GM19351 (cell line): Measurements from ENCODE around the gene NPC1.

Experiments used
- ATAC-seq: cut with Tn5 transposase; IDR thresholded peaks from one replicate; pipeline ENCODE4 v1.9.1; 2021; ENCODE audit warnings: mild to moderate bottlenecking, moderate library complexity; ENCODE audit not compliant: unreplicated experiment

NPC1 gene

DNA sequence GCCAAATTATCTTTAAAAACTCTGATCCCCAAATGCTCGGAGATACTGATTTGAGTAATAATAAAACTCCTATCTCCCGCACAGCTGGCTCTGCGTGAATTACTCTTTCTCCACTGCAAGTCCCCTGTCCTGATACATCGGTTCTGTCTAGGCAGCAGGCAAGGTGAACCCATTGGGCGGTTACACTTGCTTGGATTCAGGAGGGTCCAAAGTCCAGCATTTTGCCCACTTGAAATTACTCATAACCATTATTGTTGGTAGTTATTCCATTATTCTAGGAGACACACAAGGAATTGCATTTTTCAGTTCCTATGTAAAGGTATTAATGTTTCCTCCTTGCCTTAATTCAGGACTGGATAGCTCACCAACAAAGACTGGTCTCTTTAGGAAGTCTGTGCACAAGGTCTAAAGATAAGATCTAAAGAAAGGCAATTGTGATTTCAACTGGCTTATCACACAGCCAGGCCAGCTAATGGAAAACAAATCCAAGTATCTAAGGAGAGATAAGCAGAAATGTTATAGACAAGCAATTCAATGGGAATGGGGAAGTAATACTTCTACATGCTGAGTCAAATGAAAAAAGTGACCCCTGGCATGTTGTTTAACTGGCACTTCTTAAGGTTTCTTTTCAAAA lies 23.2 kb upstream of the NPC1 start:
- no peak for ATAC-seq

GRCh38 chr18:23608211-23608610 lies 21.9 kb upstream of the NPC1 start:
- ATAC-seq: no peak

DNA sequence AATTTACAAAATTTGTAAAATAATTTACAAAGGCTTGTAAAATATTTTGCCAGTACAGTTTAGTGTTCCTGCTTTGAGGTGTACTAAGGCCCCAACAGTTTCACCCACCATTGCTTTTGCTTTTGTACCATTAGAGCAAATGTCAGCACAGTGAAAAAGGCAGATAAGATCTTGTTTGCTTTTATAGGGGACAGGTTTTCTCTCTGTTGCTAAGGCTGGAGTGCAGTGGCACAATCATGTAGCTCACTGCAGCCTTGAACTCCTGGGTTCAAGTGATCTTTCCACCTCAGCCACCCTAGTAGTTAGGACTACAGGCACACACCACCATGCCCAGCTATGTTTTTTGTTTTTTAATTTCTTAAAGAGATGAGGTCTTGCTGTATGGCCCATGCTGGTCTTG lies 19.6 kb upstream of the NPC1 start:
- ATAC-seq: no peak

- no peak for ATAC-seq
Measured at GRCh38 chr18:23599809-23600208, 13.5 kb upstream of the NPC1 start.

DNA sequence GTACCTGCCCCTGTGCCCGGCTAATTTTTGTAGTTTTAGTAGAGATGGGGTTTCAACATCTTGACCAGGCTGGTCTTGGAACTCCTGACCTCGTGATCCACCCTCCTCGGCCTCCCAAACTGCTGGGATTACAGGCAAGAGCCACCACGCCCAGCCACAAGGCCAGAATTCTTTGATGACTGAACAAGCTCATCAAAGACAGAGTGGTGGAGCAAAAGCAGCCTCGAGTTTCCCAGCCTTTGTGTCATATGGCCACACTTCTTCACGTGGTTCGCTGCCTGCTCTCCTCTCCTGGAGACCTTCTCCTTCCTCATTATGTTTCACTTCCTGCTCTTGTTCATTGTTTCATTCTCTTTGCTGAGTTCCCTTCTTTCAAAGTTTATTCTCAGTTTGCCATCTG lies 9.9 kb upstream of the NPC1 start:
- no peak for ATAC-seq

GRCh38 chr18:23595591-23595990 lies 9.3 kb upstream of the NPC1 start:
- no peak for ATAC-seq

- no peak for ATAC-seq
Measured at GRCh38 chr18:23593720-23594119, 7.4 kb upstream of the NPC1 start.

GRCh38 chr18:23592911-23593310 lies 6.6 kb upstream of the NPC1 start:
- no peak for ATAC-seq

DNA sequence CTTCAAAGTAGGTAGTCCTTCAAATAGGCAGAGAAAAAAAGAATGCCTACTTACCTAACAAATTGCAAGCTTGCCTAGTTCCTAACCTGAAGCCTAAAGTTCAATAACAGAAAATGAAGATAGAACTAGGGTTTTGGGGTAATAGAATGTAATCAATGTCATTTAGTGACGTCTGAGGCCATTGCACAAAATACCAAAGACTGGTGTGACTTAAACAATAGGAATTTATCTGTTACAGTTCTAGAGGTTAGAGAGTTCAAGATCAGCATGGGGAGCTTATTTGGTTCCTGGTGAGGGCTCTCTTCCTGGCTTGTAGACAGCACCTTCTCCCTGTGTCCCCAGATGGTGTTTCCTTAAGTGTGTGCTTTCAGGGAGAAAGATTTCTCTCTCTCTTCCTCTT lies 4.7 kb upstream of the NPC1 start:
- no peak for ATAC-seq

DNA sequence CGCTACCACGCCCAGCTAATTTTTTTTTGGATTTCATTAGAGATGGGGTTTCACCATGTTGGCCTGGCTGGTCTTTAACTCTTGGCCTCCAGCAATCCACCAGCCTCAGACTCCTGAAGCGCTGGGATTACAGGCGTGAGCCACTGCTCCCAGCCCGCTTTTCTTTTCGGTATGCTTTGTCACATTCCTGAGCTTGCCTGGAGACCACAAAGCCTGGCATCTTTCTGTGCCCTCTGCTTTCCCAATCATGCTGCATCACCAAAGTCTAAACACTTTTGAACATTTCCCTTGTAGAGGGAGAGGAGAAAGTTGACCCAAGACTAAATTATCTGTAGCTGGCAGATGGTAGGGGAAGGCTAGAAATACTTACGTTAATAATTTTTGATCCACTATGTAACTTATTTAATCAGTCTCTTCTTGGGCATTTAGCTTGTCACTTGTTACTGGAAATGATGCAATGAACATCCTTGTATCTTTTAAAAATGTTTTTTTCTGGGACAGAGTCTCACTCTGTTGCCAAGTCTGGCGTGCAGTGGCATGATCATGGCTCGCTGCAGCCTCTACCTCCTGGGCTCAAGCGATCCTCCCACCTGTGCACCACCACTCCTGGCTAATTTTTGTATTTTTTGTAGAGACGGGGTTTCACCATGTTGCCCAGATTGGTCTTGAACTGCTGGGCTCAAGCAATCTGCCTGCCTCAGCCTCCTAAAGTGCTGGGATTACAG lies 2.7 kb upstream of the NPC1 start:
- ATAC-seq: no peak

DNA sequence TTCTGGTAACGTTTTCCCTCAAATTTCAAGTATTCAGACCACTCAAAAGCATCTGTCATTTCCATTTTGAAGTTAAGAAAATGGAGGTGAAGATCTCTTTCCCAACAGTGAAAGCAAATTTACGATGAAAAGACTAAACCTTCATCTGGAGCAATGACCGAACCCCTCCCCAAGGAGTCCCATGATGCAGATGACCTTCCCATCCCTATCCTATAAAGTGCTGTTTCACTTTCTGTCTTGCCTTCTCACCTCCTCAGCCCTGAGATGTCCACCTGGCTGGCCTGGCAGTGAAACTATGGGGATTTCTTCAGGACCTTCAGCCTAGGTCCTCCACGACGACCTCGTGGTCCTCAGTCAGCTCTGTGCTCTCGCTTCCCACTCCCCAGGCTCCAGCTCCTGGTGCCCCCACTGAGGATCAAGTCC lies 925 bp upstream of the NPC1 start:
- no peak for ATAC-seq

DNA sequence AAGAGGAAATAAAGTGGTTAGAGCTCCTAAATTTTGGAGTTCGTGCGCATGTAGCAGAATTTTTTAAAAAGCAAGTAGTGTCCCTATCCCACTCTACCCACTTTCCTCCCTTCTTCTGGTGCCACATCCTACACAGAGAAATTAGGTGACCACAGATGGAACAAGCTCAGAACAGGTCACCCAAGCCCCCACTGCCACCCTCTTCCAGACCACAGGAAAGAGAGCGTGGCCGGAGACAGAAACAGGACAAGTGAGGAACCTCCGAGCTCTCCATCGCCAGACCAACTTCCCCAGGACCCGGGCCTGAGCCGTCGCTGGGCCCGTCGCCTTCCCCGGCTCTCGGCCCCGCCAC lies 433 bp downstream of the NPC1 start:
- ATAC-seq: peak; percentile 22

DNA sequence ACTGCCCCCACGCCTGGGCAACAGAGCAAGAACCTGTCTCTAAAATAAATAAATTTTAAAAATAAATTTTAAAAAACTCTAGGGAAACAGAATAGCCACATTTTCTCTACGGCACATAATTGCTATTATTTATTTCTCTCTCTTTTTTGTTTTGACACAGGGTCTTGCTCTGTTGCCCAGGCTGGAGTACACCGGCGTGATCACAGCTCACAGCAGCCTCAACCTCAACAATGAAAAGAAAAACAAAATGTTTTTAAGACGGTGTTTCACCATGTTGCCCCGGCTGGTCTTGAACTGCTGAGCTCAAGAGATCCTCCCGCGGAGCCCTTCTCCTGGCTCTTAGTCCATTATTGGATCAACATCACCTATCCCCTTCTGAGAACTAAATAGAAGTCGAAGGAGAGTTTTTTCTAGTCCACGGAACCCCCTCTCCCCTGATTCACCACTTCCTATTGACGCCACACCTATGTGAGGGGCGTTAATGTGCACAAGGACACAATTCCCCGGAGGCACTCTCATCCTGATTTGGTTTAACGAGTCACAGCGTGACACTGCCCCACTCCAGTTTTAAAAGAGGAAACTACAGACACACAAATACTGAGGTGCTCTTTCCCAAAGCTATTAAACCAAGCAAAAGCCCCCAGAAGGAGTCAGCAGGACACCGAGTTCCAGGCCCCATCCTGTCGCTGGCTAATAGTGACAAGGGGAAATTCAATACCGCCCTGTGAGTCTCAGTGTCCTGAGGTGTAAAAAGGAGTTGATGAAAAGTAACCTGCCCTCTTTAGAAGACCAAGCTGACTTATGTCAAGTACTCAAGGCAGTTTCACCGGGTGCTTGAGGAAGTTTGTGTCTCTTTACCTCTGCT lies 1.1 kb downstream of the NPC1 start:
- no peak for ATAC-seq

DNA sequence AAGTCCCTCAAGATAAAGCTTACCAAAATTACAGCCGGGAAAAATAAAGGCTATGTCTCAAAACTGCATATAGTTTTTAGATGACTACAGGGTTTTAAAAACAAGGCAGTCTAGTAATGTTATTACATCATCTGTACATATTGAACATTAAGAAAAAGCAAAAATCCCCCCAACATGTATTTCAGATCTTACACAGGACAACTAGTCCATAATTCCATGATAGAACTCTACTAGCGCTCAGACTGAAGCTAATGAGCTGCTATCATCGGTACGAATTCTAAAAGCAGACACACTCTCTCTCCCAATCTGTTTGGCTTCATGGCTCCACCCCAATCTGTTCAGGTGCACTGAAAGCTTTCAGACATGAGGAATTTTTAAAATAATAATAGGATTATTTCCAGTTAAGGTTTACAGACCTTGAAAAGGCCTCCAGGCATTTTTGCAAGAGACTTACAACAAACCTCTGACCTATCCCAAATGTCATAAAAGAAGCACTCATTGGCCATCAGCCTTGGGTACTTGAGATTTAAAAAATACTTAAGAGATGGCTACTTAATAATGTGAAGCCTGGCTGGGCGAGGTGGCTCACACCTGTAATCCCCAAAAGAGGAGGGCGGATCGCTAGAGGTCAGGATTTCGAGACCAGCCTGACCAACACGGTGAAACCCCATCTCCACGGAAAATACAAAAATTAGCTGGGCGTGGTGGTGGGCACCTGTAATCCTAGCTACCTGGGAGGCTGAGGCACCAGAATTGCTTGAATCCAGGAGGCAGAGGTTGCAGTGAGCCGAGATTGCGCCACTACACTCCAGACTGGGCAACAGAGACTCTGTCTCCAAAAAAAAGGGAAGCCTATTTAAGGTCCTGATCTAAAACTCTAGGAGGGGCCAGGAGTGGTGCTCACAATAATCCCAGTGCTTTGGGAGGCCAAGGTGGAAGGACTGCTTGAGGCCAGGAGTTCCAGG lies 2.0 kb downstream of the NPC1 start:
- no peak for ATAC-seq

- ATAC-seq: no peak
Measured at GRCh38 chr18:23583071-23583865, 3.0 kb downstream of the NPC1 start.

DNA sequence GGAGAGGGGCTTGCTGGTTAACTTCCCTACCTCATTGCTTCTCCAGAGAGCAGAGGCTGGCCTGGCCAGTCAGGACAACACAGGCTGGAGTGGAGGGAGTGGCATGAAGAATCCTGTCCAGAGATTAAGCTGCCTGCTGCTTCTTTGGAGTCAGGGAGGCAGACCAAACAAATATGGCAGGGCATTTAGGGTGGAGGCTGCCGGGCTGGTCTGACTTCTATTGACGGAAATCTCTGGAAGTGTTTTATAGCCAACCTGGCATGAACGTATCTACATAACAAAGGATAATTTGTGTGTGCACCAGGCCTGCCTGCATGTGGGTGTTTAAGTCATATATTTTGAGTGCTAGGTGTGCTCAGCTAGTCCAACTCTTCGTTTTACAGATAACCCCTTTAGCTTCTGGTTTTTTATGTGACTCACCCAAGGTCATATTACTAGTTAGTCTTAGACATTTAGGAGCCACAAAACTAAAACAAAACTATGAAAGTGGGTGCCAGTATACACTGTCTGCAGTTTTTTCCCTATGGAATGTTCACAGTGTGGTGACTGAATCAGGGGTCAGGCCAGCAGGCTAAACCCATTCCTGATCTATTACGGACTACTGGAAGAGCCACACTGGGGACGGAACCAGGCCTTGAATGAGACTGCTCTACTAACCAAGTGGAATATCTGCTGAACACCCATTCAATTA lies 5.5 kb downstream of the NPC1 start:
- no peak for ATAC-seq

GRCh38 chr18:23578891-23579653 lies 7.2 kb downstream of the NPC1 start:
- ATAC-seq: no peak

- ATAC-seq: no peak
Measured at GRCh38 chr18:23578067-23578701, 8.1 kb downstream of the NPC1 start.
